ENCODE results near the gene P4HB.
A peak's percentile ranks its signal among the peaks of the same experiment; 100 is the strongest.
"Not testable (repeated sequence)": the region's sequence is repeated elsewhere in the genome, so short reads cannot be mapped to it uniquely, and the experiment has no call there.

P4HB gene

DNA sequence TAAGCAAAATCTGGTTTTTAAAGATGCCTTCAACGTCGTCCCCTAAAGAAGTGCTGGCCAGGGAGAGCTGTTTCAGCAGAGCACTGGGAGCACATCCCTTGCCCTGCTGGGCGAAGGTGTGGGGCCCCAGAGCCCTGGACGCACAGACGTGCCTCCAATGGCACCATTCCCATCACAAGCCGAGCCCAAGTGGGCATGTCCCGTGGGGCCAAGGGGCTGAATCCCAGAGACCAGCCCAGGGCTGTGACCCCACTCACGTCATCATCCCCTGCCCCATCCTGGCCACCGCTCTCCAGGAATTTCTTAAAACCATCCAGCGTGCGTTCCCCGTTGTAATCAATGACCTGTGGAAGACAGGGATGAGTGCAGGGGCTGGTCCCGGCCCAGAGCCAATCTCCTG is 15.4 kb downstream of the P4HB start:
- no peak for DNase-seq

DNA sequence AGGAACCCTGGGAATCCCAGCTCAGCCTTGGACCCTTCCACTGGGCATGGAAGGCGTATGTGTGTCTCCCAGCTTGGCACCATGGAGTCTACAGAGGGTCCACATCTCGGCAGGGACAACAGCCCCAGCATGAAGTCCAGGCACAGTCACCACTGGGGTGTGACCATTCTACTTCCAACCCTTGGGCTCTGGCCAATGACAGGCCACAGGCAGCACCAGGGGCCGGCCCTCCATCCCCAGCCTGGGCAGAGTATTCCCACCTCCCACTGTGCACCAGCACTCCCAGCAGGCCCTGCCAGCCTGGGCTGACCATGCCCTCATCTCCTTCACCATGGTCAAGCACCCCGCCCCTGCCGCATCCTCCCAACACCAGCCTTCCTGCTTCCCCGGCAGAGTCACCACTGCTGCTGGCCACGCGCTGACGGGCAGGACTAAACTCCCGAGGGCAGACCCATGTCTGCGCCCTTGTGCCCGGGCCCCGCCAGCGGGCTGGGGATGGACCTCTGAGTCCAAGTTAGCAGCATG is 15.9 kb downstream of the P4HB start:
- no peak for DNase-seq

DNA sequence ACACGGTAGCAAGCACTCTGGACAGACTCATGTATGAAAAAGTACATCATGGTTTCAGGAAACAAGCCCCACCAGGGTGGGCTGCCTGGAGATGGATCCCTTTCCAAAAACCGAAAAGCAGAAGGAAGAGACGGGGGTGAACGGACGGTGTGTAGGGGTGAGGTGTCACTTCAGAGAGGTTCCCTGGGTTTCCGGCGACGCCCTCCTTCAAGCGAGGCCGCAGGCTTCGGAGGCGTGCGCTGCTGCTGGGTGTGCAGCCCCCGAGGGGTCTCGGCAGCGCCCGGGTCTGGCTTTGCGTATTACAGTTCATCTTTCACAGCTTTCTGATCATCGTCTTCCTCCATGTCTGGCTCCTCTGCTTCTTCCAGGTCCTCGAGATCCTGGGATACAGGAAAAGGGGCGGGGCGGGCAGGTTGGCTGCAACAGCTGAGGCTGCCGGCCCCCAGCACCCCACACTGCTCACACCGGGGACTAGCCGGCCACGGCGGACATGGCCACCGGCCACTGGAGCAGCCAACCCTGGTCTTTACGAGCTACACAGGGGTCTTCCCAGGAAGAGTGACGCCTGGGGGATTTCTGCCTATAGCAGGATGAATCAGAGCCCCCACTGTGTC is 16.5 kb downstream of the P4HB start:
- no peak for DNase-seq

DNA sequence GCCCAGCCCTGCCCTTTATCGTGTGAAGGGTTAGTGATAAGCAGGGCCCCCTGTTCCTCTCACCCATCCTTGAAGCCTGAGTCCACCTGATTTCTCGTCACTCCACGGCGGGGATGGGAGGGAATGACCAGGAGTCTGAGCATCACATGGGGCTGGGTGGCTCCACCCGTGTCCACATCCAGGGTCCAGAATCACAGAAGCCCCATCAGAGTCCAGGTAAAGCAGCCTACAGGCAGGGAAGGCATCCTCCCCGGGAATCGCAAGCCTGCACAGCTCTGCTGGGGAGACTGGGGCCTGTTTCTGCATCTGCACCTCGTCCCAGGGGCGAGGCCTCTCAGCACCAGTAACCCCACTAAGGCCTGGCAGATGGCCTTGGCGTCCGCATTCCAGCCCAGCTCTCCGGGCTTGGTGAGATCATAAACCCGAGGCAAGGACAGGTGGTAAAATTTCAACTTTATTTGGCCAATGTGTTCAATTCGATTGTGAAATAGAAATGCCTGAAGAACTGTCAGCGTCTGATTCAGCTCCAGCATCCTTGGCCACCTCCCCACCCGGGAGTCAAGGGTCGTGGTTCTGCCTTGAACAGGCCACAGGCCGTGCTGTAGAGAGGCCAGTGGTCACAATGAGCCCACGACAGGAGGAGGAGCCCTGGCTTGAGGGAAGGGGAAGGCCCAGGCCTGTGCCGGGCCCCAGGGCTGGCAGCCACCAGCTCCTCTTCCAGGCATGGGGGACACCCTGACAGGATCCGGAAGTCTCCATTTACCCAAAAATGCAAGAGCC is 17.4 kb downstream of the P4HB start:
- no peak for DNase-seq

DNA sequence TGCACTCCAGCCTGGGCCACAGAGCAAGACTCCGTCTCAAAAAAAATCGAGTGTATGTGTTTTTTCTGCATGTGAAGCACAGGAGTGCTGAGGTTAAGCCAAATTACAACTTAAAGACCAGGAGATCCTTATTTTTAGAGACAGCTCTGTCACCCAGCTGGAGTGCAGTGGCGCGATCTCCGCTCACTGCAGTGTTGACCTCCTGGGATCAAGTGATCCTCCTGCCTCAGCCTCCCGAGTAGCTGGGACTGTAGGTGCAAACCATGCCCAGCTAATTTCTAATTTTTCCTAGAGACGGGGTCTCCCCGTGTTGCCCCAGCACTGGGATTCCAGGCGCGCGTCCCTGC is 18.0 kb downstream of the P4HB start:
- no peak for DNase-seq

DNA sequence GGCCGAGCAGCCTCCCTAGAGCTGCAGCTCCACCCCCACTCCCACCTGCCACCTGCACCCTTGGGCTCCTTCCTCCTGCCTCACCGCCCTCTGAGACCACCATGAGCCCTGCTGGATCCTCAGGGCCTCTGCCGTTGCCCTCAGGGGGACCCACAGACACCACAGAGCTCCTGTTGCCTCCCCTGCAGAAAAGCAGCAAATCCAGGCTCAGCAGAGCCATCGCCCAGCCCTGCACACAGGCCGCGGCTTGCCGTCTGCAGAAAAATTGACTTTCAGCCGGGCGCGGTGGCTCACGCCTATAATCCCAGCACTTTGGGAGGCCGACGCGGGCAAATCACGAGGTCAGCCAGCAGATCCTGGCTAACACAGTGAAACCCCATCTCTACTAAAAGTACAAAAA is 18.5 kb downstream of the P4HB start:
- no peak for DNase-seq

DNA sequence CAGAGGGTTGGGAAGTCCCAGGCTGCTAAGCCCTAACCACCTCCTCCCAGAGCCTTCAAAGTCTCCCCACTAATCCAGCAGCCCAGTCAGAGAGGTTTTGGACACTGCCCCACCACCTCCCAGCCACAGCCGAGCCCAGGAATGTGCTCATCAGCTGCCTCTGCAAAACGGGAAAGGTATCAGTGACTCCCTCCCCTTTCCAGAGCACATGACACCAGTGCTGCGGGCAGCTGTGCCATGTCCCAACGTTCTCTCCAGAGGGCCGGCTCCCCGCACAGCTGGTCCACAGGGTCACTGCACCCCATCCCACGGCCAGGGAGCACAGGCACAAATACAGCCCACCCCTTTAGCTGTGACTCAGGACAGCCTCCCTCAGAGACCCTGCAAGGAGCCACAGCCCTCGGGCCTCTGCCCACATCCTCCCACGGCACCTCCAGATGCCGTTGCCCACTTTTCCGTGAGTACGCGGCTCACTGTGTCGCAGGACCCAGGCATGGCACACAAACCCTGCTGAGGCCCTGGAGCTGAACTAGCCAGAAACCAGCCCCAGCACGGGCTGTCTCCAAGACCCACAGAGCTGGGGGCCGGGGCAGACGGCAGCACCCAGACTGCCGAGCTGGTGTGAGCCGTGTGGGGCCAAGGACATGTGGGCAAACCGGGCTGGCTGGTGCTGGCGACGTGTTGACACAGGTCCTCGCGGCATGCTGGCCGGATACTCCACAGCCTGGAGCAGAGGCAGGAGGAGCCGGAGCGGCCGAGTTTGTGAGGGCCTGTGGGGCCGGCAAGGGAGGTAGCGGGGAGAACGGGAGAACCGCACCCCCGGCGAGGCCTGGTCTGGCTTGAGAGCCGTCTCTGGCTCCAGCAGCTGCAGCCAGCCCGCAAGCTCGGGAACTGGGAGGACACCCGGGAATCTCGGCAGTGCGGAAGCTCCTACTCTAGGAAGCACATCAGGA is 19.2 kb downstream of the P4HB start:
- DNase-seq, result no peak

DNA sequence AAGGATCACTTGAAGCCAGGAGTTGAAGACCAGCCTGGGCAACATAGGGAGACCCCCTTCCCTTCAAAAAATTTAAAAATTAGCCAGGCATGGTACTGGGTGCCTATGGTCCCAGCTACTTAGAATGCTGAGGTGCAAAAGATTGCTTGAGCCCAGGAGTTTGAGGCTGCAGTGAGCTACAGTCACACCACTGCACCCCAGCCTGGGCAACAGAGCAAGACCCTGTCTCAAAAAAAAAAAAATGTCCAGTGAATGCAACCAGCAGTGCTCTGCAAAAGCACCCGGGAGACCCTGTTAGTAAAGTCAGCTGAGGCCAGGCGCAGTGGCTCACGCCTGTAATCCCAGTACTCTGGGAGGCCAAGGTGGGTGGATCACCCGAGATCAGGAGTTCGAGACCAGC is 20.3 kb downstream of the P4HB start:
- DNase-seq, result not testable (repeated sequence)

DNA sequence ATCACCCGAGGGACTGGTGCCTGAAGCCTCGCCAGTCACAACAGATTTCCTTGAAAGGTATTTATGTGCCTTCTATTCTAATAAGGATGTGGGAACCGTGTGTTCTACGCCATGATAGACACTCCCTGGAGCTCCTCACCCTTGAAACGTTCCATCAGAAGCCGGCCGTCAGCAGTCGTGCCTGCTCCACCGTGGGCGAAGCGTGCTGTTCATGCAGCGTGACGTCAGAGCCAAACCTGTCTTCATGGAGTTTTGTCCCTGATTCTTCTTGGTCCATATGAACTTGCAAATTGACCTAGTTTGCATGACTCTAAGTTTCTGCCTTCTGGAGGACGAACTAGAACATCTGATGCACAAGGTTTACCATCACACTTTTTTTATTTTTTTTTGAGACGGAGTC is 21.0 kb downstream of the P4HB start:
- DNase-seq, result no peak

DNA sequence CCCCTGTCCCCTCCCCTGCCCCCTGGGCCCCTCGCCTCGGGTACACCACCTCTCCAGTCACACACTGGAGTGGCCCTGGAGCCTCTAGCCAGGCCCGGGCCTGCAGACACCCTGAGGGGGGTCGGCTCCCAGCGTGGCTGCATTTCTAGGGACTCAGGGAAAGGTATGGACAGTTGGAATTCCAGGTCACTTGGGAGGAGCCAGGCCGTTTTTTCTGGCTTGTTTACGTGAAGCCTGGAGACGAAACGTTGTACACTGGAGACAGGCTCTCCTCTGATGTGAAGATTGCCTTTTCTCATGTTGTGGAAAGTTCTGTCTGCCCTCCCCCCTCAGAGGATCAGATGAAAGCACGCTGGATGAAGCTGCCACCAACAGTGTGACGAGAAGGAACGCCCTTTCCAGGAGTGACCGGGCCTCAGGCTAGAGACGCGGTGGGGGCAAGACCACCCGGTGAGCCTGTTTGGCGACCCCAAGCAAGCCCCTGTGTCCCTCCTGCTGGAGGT is 21.5 kb downstream of the P4HB start:
- DNase-seq, result no peak

DNA sequence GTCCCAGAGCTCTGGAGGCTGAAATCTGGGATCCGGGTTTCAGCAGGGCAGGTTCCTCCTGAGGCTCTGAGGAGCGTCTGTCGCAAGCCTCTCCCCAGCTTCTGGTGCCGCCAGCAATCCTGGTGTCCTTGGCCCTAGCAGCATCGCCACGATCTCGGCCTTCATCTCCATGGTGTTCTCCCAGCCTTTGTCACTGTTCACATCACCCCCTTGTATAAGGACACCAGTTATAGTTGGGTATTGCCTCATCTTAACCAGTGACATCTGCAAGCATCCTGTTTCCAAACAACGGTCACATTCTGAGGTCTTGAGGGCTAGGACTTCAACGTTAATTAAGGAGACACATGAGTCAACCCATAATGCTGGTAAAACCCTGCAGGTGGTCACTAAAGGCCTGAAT is 22.7 kb downstream of the P4HB start:
- peak; percentile 48 for DNase-seq

DNA sequence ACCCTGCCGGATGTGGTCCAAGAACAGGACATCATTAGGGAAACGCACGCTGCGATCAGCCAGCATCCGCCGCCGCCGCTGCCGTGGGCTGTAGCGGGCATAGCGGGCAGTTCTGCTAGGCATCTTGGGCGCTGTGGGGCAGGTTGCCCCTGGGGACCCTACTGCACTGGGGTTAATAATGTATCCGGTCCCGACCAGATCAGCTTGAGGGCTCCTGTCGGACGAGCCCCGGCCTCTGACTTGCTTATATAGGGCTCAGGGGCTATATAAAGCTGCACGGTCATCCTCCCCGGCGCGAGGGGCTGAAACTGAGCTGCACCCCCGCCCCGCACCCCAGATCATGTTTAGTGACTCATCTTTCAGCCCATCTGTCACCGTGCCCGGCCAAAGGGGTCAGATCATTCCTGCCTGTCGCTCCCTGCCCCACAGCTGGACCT is 25.5 kb downstream of the P4HB start, which contains the start of gene PPP1R27:
Gene PPP1R27, minus strand, starts transcription at position 220 of the 437 bp plus-strand sequence. Its CDS starts 97 bp downstream, at position 123.
- no peak for DNase-seq

DNA sequence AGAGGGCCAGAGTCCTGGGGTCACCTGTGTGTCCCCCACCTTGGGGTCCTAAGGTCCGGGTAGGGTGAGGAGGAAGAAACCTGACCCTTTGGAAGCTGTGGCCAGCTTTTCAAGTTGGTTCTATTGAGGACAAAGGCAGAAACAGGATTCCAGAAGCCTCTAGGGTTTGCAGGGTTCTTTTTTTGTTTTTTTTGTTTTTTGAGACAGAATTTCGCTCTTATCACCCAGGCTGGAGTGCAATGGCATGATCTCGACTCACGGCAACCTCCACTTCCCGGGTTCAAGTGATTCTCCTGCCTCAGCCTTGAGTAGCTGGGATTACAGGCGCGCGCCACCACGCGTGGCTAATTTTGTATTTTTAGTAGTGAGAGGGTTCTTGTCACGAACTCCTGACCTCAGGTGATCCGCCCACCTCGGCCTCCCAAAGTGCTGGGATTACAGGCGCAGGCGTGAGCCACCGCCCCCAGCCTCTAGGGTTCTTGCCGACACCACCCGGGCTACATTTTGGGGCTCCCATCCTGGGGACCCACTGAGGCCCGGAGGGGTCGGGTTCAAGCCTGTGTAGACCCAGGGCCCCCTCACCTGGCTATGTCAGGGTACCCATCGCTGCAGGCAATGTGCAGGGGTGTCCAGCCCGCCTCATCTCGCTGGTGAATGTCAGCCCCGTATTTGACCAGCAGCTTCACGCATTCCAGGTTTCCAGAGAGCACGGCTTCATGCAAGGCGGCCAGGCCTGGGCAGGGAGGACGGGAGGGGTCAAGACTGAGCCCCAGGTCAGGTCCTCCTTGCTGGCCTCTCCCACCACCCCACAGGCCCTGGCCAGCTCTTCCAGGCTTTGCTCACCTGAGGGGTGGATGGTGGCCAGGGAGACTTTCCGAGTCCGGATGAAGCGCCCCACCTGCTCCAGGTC is 26.2 kb downstream of the P4HB start:
- DNase-seq, result no peak

DNA sequence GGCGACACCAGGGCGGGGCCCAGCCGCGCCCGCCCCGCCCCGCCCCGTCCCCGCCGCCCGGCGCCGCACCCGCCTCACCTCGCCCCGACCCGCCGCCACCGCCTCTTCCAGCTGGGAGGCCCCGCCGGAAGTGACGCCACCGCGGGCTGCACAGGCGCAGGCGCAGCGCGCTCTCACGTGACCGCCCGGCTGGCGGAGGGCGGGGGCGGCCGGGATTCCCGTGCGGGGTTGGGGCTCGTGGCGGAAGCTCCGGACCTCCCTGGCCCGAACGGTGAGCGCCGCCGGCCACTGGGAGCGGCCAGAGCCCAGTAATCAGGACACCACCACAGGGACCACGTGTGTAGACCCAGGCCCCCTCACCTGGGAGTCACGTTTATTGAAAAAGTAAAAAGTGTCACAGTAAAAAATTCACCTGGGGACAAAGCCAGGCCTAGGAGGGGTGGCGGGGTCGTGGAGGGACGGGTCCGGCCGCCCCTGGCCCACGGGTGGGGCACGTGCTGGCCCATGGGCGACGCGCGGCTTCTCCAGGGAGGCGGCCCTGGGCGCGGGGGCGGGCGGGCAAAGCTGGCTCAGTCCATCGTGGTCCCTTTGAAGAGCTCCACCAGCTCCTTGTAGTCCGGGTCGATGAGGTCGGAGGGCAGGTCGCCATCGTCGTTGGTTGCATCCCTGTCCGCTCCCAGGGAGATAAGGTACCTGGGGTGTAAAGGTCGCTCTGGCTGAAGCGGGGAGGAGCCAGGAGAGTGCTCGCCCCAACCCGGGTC is 27.0 kb downstream of the P4HB start, which contains the start of gene MCRIP1:
Gene MCRIP1, minus strand, starts transcription at position 132 of the 761 bp plus-strand sequence. CDS start 8,785 bp downstream, outside the sequence.
- peak; percentile 94 for DNase-seq

DNA sequence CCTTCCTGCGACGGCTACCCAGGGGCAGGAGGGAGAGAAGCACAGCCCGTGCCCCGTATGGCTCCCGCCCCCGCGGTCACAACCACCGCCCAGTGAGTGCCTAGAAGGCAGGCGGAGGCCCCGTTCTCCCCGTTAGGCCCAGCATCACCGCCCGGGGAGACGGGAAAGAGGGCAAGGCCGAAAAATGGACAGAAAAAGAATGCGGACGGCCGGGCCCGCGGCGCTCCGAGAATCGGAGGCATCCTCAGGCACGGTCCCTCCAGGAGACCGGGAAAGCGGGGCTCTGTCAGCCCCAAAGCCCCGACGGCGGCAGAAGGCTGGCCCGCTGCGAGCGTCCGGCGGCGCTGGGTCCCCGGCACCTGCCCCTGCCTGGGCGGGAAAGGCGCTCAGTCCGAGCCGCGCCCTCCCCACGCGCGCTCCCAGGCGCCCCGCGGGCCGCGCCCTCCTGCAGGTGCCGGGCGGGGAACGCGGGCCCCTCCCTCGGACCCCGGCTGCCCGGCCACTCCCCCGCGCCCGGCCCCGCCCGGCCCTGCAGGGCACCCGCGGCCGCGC is 27.7 kb downstream of the P4HB start:
- no peak for DNase-seq

DNA sequence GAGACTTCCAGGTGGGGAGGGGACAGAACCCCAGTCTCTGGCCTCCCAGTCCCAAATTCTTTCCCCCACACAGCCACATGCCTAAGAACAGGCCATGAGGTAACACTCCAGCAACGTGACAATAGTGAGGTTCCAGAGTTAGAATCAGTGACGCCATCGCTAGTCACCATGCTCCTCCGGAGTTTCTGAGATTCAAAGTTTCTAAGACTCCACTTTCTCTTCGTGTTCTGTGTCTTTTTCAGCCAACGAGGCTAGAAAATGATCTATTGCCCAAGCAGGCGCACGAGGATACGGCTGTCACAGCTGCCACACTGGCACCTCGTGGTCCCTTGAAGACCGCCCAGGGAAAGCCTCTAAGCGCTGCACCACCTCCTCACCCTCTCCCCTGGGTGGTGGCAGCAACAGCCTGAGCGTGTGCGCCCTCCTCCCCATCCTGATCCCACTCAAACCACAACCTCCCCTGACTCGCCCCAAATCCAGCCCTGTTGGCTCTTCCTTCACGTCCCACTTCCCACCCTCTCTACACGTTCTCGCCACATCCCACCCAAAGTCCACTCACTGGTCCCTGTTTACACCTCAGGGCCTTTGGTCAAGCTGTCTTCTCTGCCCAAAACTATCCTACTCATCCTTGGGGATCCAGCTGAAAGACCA is 28.3 kb downstream of the P4HB start:
- peak; percentile 57 for DNase-seq

DNA sequence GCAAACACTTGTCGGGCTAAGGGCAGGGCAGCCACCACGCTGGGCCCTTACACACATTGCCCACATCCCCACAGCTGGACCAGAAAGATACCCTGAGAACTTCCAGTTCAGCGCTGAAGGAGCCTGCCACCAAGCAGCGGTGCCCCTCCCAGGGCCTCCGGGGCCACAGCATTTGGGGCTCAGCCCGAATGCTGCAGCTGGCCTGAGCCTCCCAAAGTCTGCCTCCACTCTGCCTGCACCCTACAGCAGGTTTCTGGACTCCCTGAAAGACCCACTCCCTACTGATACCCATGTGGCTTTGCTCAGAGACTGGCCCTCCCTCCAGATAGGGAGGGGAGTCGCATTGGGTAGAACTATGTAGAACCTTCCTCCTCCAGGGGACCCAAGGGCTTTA is 28.8 kb downstream of the P4HB start:
- DNase-seq, result no peak

DNA sequence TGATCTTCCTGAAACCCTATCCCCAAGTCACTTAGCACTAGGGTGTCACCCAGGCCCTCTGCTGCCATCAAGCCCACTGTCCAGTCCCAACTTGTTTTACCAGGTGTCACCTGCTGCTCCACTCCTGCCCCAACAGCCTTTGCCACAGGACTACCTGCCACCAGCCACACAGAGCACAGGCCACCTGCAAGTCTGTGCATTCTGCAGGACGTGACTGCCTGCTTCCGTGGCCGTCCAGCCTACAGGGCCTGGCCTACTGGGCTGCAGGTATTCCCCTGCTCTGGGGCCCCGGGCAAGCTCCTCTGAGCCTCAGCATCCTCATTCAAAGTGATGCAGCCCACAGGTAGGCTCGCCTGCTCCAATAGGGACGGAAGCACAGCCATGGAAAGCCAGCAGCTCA is 30.5 kb downstream of the P4HB start:
- no peak for DNase-seq

DNA sequence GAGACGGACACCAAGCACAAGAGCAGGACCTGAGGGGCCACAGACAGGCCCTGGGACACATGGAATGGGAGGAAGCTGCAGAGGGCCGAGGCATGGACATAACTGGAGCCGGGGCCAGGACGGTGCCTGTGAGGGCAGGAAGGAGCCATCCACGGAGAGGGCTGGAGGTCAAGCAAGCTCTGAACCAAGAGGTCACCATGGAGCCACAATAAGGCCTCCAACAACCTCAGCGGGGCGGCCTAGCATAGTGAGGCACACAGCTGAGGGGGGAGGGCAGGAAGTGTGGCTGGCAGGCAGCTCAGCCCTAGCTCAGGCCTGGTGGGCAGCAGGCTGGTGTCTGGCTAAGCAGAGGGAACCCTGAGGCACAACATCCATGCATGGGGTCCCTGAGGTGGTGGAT is 31.7 kb downstream of the P4HB start:
- no peak for DNase-seq

DNA sequence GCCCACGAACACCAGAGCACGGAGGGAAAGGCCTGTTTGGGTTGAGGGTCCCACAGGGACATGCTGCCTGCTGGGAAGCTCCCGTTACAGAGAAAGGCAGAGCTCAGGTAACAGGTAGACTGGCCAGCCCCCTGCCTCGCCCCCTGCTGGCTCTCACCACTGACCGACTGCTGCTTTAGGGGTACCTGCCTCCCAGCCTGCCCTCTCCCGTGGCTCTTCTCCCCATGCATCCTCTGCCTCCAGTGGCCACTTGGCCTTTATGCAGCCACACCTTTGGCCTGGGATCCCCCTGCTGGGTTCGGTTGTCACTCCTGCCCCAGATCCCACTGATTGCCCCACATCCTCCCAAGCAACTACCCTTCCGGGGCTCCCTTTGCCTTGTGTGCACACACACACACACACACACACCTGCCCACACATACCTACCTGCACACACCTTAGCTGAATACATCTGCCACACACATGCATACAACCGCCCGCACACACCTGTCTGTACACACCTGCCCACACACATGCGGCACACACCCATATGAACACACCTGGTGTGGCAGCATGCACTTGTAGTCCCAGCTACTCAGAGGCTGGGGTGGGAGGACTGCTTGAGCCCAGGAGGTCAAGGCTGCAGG is 34.4 kb downstream of the P4HB start:
- no peak for DNase-seq

All from CD4-positive, alpha-beta T cell treated with Interleukin-15 for 1 hour (primary cell).